Mesendoderm (in vitro differentiated cells): ENCODE results near the gene REEP6.

Experiments
- DNase-seq: peaks from one replicate; pipeline ENCODE4 v3.0.0; 2013
- H2AK5ac ChIP-seq: 2 replicates; pipeline ENCODE4 v1.6.1; 2013; ENCODE audit warnings: low read length, inconsistent platforms
- H2BK120ac ChIP-seq: 2 replicates; pipeline ENCODE4 v1.6.1; 2013; ENCODE audit warnings: low read depth, mild to moderate bottlenecking, low read length, moderate library complexity, mixed read lengths
- H2BK15ac ChIP-seq: replicated peaks from 2 replicates; pipeline ENCODE4 v1.6.1; 2013; ENCODE audit warnings: low read depth, mild to moderate bottlenecking, moderate library complexity
- H2BK5ac ChIP-seq: 2 replicates; pipeline ENCODE4 v1.6.1; 2013; ENCODE audit warnings: low read length, inconsistent platforms
- H3K18ac ChIP-seq: 2 replicates; pipeline ENCODE4 v1.6.1; 2013; ENCODE audit warnings: mild to moderate bottlenecking, low read length, mixed read lengths
- H3K23ac ChIP-seq: one replicate; pipeline ENCODE4 v1.6.1; 2013; ENCODE audit warnings: low read length
- H3K27ac ChIP-seq: 2 replicates; pipeline ENCODE4 v1.5.1; 2013; ENCODE audit warnings: low read depth, mild to moderate bottlenecking, inconsistent platforms, low read length, moderate library complexity
- H3K27me3 ChIP-seq: 2 replicates; pipeline ENCODE4 v1.6.1; 2013; ENCODE audit warnings: low read length, control low read depth, mild to moderate bottlenecking, inconsistent platforms; ENCODE audit not compliant: insufficient read depth, poor library complexity
- H3K36me3 ChIP-seq: 2 replicates; pipeline ENCODE4 v1.6.1; 2013; ENCODE audit warnings: low read length, inconsistent platforms; ENCODE audit not compliant: control insufficient read depth, insufficient read depth
- H3K4ac ChIP-seq: one replicate; pipeline ENCODE4 v1.6.1; 2013; ENCODE audit warnings: low read depth, mild to moderate bottlenecking, low read length, moderate library complexity
- H3K4me1 ChIP-seq: 2 replicates; pipeline ENCODE4 v1.6.1; 2013; ENCODE audit warnings: low read depth, low read length, inconsistent platforms; ENCODE audit not compliant: control insufficient read depth
- H3K4me2 ChIP-seq: 2 replicates; pipeline ENCODE4 v1.6.1; 2013; ENCODE audit warnings: low read length
- H3K4me3 ChIP-seq: 2 replicates; pipeline ENCODE4 v1.5.1; 2013; ENCODE audit warnings: mild to moderate bottlenecking, low read length
- H3K56ac ChIP-seq: one replicate; pipeline ENCODE4 v1.6.1; 2013; ENCODE audit warnings: low read length
- H3K79me1 ChIP-seq: 2 replicates; pipeline ENCODE4 v1.6.1; 2013; ENCODE audit warnings: low read length, inconsistent platforms
- H3K79me2 ChIP-seq: 2 replicates; pipeline ENCODE4 v1.6.1; 2013; ENCODE audit warnings: mild to moderate bottlenecking, low read length; ENCODE audit not compliant: control insufficient read depth, insufficient read depth
- H3K9ac ChIP-seq: 2 replicates; pipeline ENCODE4 v1.6.1; 2013; ENCODE audit warnings: low read length, inconsistent platforms
- H4K5ac ChIP-seq: one replicate; pipeline ENCODE4 v1.6.1; 2013; ENCODE audit warnings: low read length
- H4K8ac ChIP-seq: one replicate; pipeline ENCODE4 v1.6.1; 2013; ENCODE audit warnings: low read depth, mild to moderate bottlenecking, control low read depth, low read length, moderate library complexity
- WGBS: extraction: QIAGEN DNeasy Blood & Tissue Kit; methylation state at CpG from one replicate; pipeline ENCODE4 v1.1.7; 2013; ENCODE audit warnings: low lambda C conversion rate, missing lambda C conversion rate; ENCODE audit not compliant: insufficient coverage; ENCODE audit errors: extremely low coverage; 5-methylcytosine and 5-hydroxymethylcytosine counted together

REEP6 gene

DNA sequence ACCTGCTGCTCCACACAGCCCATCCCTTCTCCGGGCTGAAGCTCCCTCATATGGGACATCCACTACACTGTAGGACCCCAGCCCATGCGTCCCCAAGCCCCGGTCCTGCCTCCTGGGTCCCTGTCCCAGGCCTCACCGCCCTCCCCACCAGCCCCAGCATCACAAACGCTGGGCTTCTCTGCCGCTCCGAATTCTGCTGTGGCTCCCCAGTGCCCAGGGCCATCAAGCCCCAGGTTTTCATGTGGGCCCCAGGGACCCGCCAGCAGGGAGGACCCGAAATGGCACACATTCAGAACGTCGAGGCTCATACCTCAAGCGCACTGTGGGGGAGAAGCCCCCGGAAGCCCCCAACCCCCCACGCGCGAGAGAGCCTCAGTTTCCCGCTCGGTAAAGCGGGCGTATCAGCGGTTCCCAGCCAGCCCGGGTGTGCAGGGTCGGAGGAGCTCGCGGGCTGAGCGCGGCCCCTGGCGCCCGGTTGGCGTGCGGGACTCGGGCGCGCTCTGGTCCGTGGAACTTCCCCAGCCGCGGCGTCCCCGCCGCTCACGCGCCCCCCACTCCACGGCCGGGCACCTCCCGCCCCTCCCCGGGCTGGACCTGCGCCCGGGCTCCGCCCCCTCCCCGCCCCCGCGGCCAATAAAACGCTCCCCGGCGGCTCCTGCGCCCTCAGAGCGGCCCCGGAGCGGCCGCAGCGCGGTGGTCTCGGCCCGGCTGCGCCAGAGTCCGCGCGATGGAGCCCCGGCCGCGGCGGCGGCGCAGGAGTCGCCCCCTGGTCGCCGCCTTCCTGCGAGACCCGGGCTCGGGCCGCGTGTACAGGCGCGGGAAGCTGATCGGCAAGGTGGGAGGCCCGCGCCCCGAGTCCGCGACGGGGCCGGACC is 32.7 kb downstream of the REEP6 start, which contains the start of gene PLK5:
Gene PLK5 (plus strand): TSS at position 666 of the 875 bp plus-strand sequence. CDS start 2,920 bp downstream, outside the sequence.
- H3K79me2 ChIP-seq = no peaks in the 10 kb centered on the region
- no peak within 1 kb of the TSS for H3K27ac ChIP-seq
- no peak within 1 kb of the TSS for H3K9ac ChIP-seq
- no CpG with 5 or more reads among the region's 92 CpGs for WGBS
- no peaks in the 10 kb centered on the region for H3K79me1 ChIP-seq
- no peak for DNase-seq
- H2BK15ac ChIP-seq = no peak within 1 kb of the TSS
- H3K4ac ChIP-seq = no peak within 1 kb of the TSS
- no peaks in the 10 kb centered on the region for H3K4me1 ChIP-seq
- no peaks in the 10 kb centered on the region for H3K36me3 ChIP-seq
- peaks cover 9% of the 10 kb centered on the region for H3K27me3 ChIP-seq
- no peak within 1 kb of the TSS for H4K8ac ChIP-seq
- H3K4me3 ChIP-seq = no peak within 1 kb of the TSS
- no peak within 1 kb of the TSS for H3K56ac ChIP-seq
- H2BK5ac ChIP-seq = no peak within 1 kb of the TSS
- no peak within 1 kb of the TSS for H4K5ac ChIP-seq
- H3K23ac ChIP-seq = peak within 1 kb of the TSS; percentile 29
- no peak within 1 kb of the TSS for H2BK120ac ChIP-seq
- no peak within 1 kb of the TSS for H2AK5ac ChIP-seq
- H3K18ac ChIP-seq = no peak within 1 kb of the TSS
- no peak within 1 kb of the TSS for H3K4me2 ChIP-seq

DNA sequence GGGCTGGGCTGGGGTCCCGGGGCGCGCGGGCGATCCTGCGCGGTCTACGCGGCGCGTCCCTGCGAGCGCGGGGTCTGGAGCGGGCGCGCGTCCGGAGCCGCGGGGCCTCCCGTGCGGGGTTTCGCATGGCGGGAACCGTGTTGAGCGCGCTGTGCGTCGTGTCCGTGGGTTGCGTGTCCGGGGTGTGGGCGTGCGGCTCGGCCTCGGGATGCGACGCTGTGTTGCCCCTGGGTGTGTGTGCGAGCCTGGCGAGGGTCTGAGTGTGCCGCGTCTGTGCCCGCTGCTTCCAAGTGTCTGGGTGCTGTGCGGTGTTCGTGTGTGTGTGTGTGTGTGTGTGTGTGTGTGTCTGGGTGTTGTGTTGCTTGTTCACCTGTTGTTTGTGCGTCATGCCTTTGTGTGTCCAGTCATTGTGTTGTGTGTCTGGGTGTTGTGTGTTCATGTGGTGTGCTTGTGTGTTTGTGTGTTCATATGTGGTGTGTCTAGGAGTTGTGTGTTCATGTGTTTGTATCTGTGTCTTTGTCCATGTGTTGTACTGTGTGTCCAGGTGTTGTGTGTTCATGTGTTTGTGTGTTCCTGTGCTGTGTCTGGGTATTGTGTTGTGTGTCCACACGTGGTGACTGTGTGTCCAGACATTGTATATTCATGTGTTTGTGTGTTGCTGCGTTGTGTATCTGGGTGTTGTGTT is 33.4 kb downstream of the REEP6 start:
- no peak overlapping the region for H3K9ac ChIP-seq
- H3K79me1 ChIP-seq = no peaks in the 10 kb centered on the region
- no peak overlapping the region for H2BK15ac ChIP-seq
- no peak overlapping the region for H2BK5ac ChIP-seq
- H3K36me3 ChIP-seq = no peaks in the 10 kb centered on the region
- no peak overlapping the region for H2AK5ac ChIP-seq
- peaks cover 9% of the 10 kb centered on the region for H3K27me3 ChIP-seq
- no peak overlapping the region for H3K4me3 ChIP-seq
- no peaks in the 10 kb centered on the region for H3K79me2 ChIP-seq
- no peak overlapping the region for H3K18ac ChIP-seq
- no peak overlapping the region for H3K4ac ChIP-seq
- no peak overlapping the region for H3K27ac ChIP-seq
- no CpG with 5 or more reads among the region's 49 CpGs for WGBS
- peak overlapping the region; percentile 29 for H3K23ac ChIP-seq
- H2BK120ac ChIP-seq = no peak overlapping the region
- no peak overlapping the region for H4K5ac ChIP-seq
- DNase-seq = peak; percentile 13
- no peaks in the 10 kb centered on the region for H3K4me1 ChIP-seq
- no peak overlapping the region for H4K8ac ChIP-seq
- H3K56ac ChIP-seq = no peak overlapping the region
- H3K4me2 ChIP-seq = no peak overlapping the region

DNA sequence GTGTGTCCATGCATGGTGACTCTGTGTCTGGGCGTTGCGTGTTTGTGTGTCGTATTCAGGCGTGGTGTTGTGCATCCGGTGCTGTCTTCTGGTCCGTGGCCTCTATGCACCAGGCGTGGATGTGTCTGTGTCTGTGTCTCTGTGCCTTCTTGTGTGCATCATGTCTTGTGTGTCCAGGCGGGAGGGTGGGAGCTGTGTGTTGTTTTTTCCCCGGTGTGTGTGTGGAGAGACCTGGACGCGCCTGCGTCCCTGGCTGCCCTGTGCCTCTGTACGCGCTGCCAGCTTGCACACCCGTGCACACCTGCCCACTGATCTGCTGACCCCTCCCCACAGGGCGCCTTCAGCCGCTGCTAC is 34.0 kb downstream of the REEP6 start:
- Histone ChIP-seq H2BK5ac (no peak overlapping the region), H3K18ac (no peak overlapping the region), H3K79me2 (no peaks in the 10 kb centered on the region), H3K9ac (no peak overlapping the region), H3K23ac (peak overlapping the region; percentile 29), H3K4me2 (no peak overlapping the region), H4K8ac (no peak overlapping the region), H3K79me1 (no peaks in the 10 kb centered on the region), H3K27me3 (peaks cover 9% of the 10 kb centered on the region), H3K27ac (no peak overlapping the region), H4K5ac (no peak overlapping the region), H2AK5ac (no peak overlapping the region), H2BK120ac (no peak overlapping the region), H3K4ac (no peak overlapping the region), H3K4me3 (no peak overlapping the region), H3K4me1 (no peaks in the 10 kb centered on the region), H3K36me3 (no peaks in the 10 kb centered on the region), H3K56ac (no peak overlapping the region), H2BK15ac (no peak overlapping the region)
- no CpG with 5 or more reads among the region's 17 CpGs for WGBS
- DNase-seq = no peak

DNA sequence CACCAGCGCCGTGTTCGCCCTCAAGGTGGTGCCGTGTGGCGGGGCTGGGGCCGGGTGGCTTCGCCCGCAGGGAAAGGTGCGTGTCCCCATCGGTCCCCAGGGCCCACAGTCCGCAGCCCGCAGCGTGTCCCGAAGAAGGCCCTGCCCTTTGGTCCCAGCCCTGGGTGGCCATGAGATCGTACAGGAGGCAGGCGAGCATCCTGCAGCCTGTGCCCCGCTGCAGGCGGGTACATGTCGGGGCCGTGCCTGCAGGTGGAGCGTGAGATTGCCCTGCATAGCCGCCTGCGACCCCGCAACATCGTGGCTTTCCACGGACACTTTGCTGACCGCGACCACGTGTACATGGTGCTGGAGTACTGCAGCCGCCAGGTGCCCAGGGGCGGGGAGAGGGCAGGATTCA is 34.4 kb downstream of the REEP6 start:
- H3K4me1 ChIP-seq = no peaks in the 10 kb centered on the region
- H3K4me2 ChIP-seq = no peak overlapping the region
- no peak overlapping the region for H4K5ac ChIP-seq
- H3K4me3 ChIP-seq = no peak overlapping the region
- H2BK5ac ChIP-seq = no peak overlapping the region
- H3K23ac ChIP-seq = no peak overlapping the region
- H3K27ac ChIP-seq = no peak overlapping the region
- no peaks in the 10 kb centered on the region for H3K36me3 ChIP-seq
- H2BK15ac ChIP-seq = no peak overlapping the region
- H2AK5ac ChIP-seq = no peak overlapping the region
- no peaks in the 10 kb centered on the region for H3K79me1 ChIP-seq
- no peak overlapping the region for H2BK120ac ChIP-seq
- no peak overlapping the region for H3K18ac ChIP-seq
- H3K79me2 ChIP-seq = no peaks in the 10 kb centered on the region
- H3K4ac ChIP-seq = no peak overlapping the region
- no peak overlapping the region for H4K8ac ChIP-seq
- no peak overlapping the region for H3K56ac ChIP-seq
- peaks cover 9% of the 10 kb centered on the region for H3K27me3 ChIP-seq
- no peak overlapping the region for H3K9ac ChIP-seq
- WGBS = no CpG with 5 or more reads among the region's 31 CpGs
- DNase-seq = no peak

DNA sequence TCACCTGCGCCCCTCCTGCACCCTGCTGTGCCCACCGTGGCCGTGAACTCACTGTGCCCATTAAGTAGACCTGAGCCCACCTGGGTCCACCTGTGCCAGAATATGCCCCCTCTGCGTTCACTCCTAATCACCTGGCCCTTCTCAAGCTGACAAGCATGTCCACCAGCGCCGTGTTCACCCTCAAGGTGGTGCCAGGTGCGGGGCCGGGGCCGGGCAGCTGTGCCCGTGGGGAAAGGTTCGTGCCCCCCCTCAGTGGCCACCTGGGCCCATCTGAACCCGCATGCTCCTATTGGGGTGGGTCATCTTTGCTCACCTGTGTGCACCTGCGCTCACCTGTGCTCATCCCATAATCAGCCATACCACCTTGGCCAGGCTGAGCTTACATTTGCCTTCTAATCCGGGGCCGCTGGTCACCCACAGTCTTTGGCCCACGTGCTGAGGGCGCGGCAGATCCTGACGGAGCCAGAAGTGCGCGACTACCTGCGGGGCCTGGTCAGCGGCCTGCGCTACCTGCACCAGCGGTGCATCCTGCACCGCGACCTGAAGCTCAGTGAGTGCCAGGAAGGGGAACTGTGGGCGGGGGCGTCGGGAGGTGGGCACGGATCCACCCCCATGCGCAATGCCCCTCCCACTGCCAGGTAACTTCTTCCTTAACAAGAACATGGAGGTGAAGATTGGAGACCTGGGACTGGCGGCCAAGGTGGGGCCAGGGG is 35.2 kb downstream of the REEP6 start:
- peaks cover 9% of the 10 kb centered on the region for H3K27me3 ChIP-seq
- WGBS = no CpG with 5 or more reads among the region's 33 CpGs

More for the DNA sequence above, 35.2 kb downstream of the REEP6 start:
- H3K4me2 ChIP-seq = no peak overlapping the region
- H3K36me3 ChIP-seq = no peaks in the 10 kb centered on the region
- H3K4me3 ChIP-seq = no peak overlapping the region
- H3K23ac ChIP-seq = no peak overlapping the region
- H3K9ac ChIP-seq = no peak overlapping the region
- no peak for DNase-seq
- H3K79me1 ChIP-seq = no peaks in the 10 kb centered on the region
- no peak overlapping the region for H2AK5ac ChIP-seq
- no peak overlapping the region for H2BK5ac ChIP-seq
- no peak overlapping the region for H3K27ac ChIP-seq
- H4K5ac ChIP-seq = no peak overlapping the region
- no peak overlapping the region for H2BK120ac ChIP-seq
- H3K79me2 ChIP-seq = no peaks in the 10 kb centered on the region
- H3K56ac ChIP-seq = no peak overlapping the region
- H3K18ac ChIP-seq = no peak overlapping the region
- no peak overlapping the region for H2BK15ac ChIP-seq
- H3K4me1 ChIP-seq = no peaks in the 10 kb centered on the region
- H4K8ac ChIP-seq = no peak overlapping the region
- no peak overlapping the region for H3K4ac ChIP-seq
